ENCODE data around the gene NHEJ1.

DNA sequence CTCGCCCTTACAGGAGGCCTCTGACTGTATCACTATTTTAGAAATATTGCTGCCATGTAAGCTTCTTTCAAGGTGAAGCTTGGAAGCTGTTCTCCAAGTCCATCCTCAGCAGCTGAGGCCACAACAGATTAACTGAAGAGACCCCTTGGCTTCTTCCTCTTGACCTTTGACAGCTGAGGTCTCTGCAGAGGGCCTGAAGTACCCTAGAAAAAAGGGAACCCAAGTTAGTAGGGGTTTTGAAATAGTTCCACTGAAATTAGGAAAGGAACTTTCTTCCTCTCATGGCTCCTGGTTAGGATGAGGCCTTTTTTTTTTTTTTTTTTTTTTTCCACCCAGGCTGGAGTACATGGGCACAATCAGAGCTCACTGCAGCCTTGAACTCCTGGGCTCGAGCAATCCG lies 84.4 kb downstream of the NHEJ1 start:
- no peak for TF ChIP-seq JUND (CRISPR knock-in tag; IDR thresholded peaks at IDR 0.05)
- no peak for TF ChIP-seq ZNF205 (CRISPR knock-in tag; IDR thresholded peaks at IDR 0.05)
- TF ChIP-seq, protein P1, sequence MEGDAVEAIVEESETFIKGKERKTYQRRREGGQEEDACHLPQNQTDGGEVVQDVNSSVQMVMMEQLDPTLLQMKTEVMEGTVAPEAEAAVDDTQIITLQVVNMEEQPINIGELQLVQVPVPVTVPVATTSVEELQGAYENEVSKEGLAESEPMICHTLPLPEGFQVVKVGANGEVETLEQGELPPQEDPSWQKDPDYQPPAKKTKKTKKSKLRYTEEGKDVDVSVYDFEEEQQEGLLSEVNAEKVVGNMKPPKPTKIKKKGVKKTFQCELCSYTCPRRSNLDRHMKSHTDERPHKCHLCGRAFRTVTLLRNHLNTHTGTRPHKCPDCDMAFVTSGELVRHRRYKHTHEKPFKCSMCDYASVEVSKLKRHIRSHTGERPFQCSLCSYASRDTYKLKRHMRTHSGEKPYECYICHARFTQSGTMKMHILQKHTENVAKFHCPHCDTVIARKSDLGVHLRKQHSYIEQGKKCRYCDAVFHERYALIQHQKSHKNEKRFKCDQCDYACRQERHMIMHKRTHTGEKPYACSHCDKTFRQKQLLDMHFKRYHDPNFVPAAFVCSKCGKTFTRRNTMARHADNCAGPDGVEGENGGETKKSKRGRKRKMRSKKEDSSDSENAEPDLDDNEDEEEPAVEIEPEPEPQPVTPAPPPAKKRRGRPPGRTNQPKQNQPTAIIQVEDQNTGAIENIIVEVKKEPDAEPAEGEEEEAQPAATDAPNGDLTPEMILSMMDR (CRISPR knock-in tag; IDR thresholded peaks at IDR 0.05) = no peak
- no peak for TF ChIP-seq ZNF263 (CRISPR knock-in tag; IDR thresholded peaks at IDR 0.05)
- TF ChIP-seq REST (IDR thresholded peaks at IDR 0.05; ENCODE audit: borderline replicate concordance in 1 of 2, low read depth in 1 of 2, low read length in 2 of 2) = no peak
- TF ChIP-seq SUZ12 (IDR thresholded peaks at IDR 0.05; ENCODE audit: low read depth, low read length) = no peak
- no peak for TF ChIP-seq ATF2 (CRISPR knock-in tag; IDR thresholded peaks at IDR 0.05)
- TF ChIP-seq ARNTL (CRISPR knock-in tag; IDR thresholded peaks at IDR 0.05) = no peak
- TF ChIP-seq ZNF24 (IDR thresholded peaks at IDR 0.05) = no peak
- TF ChIP-seq POLR2A (IDR thresholded peaks at IDR 0.05; ENCODE audit: insufficient read depth in 1 of 2, low read depth in 2 of 2, low read length in 2 of 2) = no peak
- no peak for TF ChIP-seq ZNF644 (CRISPR knock-in tag; IDR thresholded peaks at IDR 0.05; ENCODE audit: low read depth)
- no peak for TF ChIP-seq GABPA (IDR thresholded peaks at IDR 0.05; ENCODE audit: low read depth, low read length)
- TF ChIP-seq GABPA (CRISPR knock-in tag; IDR thresholded peaks at IDR 0.05; ENCODE audit: low read depth) = no peak
- no peak for TF ChIP-seq MTA3 (CRISPR knock-in tag; IDR thresholded peaks at IDR 0.05)

Measured in HepG2 (cell line).